Left renal cortex interstitium (tissue), 4 donors: Measurements from ENCODE around the gene HDAC9. TPM values are rescaled to one million over a fixed set of nuclear protein-coding genes. Genes with fewer than 3 reads are reported as not detected.
A peak's percentile ranks its signal among the peaks of the same experiment; 100 is the strongest.

Source experiments
- DNase-seq, 4 donors: peaks; one replicate each; pipeline ENCODE4 v3.0.0-alpha.2; 2013; ENCODE audit warnings: low read depth in 4 of 4, low spot score in 2 of 4, missing footprints in 1 of 4
- polyA plus RNA-seq, 4 donors: library from polyadenylated mRNA; unstranded; fragments of 120-200 nt; gene quantifications; one replicate each; pipeline ENCODE4 v1.2.1, GENCODE V29; 2013; ENCODE audit not compliant: insufficient read length in 4 of 4

The HDAC9 gene
- polyA plus RNA-seq, 4 donors = 8.1 to 11.7 (median 10.0) TPM

DNA sequence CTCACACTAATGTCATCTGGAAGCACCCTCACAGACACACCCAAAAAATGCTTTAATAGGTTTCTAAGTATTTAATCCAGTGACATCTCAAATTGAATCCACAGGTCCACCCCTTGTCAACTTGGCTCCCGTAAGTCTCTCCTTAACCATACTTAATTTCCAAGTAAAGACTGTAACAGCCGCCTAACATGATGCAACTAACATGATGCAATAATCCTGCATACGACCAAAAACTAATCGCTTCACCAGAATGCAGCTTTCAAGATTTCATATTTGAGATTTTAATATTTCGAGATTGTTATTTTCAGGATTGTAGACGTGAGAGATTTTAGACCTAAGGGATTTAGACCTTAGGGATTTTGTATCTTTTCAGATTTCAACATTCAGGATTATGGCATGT is 3.7 kb upstream of the HDAC9 start:
- DNase-seq = no peak

- no peak for DNase-seq
These were observed 1.1 kb upstream of the HDAC9 start for GRCh38 chr7:18494406-18494805.

DNA sequence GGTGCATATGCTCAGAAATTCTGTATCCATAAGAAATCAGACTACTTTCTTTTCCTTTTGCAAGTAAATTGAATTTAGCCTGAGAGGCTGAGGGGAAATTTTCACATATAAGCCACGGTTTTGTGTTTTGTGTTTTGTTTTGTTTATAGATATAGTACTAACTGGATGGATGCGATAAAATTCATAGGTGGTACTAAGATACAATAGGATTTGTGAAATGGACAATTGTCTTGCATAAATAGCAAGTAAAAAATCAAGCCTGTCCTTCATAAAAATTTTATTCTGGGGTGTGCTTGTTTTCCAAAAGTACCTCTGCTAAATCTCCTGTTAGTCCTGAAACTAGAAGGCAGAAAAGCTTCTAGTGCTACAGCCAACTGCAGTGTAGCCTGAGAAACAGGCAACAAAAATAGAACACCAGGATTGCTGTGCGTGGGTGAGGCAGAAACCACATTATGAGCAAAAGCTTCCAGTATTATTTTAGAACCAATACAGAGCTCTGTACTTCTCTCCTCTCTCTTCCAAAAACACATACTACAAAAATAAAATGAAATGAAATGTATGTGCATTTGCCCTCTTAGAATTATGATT is 634 bp upstream of the HDAC9 start:
- DNase-seq = peak in 1 of 4 donors; percentile 21

GRCh38 chr7:18496341-18496700 is 772 bp downstream of the HDAC9 start:
- DNase-seq = peak in 1 of 4 donors; percentile 11

GRCh38 chr7:18497082-18497481 is 1.5 kb downstream of the HDAC9 start:
- no peak for DNase-seq

GRCh38 chr7:18497800-18498199 is 2.3 kb downstream of the HDAC9 start:
- no peak for DNase-seq

- no peak for DNase-seq
These were observed 2.8 kb downstream of the HDAC9 start for GRCh38 chr7:18498341-18498740.

- no peak for DNase-seq
These were observed 4.0 kb downstream of the HDAC9 start for GRCh38 chr7:18499407-18500177.

DNA sequence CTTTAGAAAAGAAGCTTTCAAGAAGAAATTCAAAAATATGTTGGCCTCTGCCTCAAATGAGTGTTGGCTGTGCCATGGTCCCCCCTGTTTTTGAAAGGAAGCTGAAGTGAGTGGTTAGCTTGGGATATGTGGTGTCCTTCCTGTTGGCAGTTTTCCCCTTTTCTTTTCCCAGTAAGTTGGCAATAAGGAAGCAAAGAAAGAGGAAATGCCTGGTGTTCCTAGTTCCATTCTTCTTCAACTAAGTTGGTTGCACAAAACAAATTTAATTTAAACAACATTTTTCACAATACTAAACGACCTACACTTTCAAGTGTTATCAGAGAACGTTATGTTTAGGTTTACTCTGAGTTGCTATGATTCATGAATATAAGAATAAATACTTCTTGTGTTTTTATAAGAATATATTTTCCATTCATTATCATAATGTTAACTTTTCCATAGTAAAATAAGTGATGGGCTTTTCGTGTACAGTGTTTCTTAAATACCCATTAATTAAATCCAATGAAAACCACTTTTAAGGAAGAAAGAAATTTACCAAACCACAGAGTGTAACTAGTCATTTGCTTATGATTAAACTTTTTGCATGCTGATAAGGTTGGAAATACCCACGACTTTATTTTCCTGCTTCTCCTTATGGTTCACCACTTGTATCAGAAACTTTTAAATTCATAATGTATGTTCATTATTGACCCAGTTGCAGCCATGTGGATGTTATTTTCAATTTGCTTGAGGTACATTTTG is 7.7 kb downstream of the HDAC9 start:
- DNase-seq = no peak

- DNase-seq = no peak
These were observed 9.4 kb downstream of the HDAC9 start for GRCh38 chr7:18504965-18505364.

DNA sequence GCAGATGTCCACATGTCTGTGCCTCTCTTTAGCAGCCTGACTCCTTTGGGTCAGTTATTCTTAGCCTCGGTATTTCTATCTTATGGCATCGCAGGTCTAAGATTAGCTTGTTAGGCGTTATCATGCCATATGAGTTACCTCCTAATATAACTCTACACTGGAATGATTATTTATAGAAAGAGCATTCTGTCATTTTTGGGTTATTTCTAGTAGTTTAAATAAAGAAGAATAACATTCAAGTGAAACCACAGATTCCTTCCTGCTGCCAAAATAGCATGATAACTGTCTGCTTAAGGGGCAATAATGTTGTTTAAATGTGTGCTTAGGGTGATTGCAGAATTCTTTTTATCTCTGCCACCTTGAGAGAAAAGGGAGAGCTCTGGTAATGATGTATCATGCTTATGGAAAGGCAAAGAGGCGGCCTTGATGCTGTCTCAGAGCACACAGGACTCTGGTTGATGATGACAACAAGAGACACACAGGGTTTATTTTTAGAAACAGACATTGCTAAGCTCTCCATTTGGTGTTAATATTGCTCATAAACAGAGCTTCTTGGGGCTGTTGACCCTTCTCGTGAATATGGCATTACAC is 10.4 kb downstream of the HDAC9 start:
- no peak for DNase-seq

GRCh38 chr7:18508443-18509427 is 13.2 kb downstream of the HDAC9 start:
- no peak for DNase-seq

GRCh38 chr7:18509481-18509880 is 13.9 kb downstream of the HDAC9 start:
- DNase-seq = no peak

GRCh38 chr7:18511351-18512140 is 16.0 kb downstream of the HDAC9 start:
- DNase-seq = no peak

DNA sequence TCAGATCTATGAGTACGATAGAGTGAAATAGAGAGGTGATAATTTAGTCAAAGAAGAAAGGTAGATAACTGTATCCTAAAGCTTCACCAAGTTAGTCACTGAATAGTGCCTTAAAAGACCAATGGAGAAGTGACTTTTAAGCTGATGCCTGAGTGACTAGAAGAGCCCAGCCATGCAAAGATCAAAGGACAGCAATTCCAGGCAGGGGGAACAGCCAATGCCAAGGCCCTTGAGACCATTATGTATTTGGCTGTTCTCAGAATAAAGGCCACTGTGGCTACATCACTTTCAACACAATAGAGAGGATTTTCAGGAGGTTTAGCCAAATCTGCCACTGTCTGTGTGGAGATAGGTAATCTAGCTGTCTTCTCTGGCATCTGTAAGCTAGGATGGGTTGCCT is 17.8 kb downstream of the HDAC9 start:
- no peak for DNase-seq

DNA sequence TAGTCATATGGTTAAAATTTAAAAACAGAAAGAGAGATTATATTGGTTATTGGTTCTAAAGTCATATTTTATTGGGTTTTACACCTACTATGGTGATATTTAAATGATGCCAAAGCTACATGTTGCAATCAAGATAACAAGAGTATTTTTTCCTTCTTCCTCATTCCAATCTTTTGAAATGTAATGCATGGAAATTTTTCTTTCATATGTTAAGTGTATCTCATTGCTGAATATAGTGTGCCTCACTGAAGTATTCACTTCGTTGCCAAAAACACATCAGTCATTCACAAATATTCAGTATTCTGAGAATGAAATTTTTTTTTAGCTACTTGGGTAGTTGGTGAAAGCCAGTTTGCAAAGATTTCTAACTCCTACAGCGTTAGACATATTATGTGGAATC is 19.5 kb downstream of the HDAC9 start:
- DNase-seq = no peak

- DNase-seq = no peak
These were observed 22.1 kb downstream of the HDAC9 start for GRCh38 chr7:18517646-18518045.

- DNase-seq = no peak
These were observed 23.0 kb downstream of the HDAC9 start for GRCh38 chr7:18518555-18518954.

- no peak for DNase-seq
These were observed 25.1 kb downstream of the HDAC9 start for GRCh38 chr7:18520450-18521235.
